H1 (cell line): Measurements from ENCODE around the gene PROSER1. TPM values are rescaled to one million over a fixed set of nuclear protein-coding genes. Genes with fewer than 3 reads are reported as not detected.

Source experiments
- CTCF ChIA-PET: fragments of 300-600 bp; sonication (Branson Sonifier 250); formaldehyde crosslinking; loops from one replicate; lab custom pipeline; 2021; ENCODE audit not compliant: partially characterized antibody; lab: Charles Lee
- POLR2A ChIA-PET: fragments of 300-600 bp; sonication (Branson Sonifier 250); formaldehyde crosslinking; loops from one replicate; lab custom pipeline; 2021; ENCODE audit warnings: inconsistent platforms; ENCODE audit not compliant: partially characterized antibody; lab: Charles Lee
- DNase-seq, 2 experiments: peaks; one replicate each; pipeline versions ENCODE4 v3.0.0 to v3.0.0-alpha.2; 2010 to 2022; ENCODE audit warnings: low spot score in 2 of 2, low read depth in 1 of 2, mixed read lengths in 1 of 2
- FAIRE-seq: peaks from 2 replicates; lab custom pipeline; 2011; peaks lifted over from hg19 to GRCh38; lab: Jason Lieb, UNC
- H2AFZ ChIP-seq: 2 replicates; pipeline ENCODE4 v1.8.1; 2012; ENCODE audit warnings: low read length, inconsistent platforms
- H2AK5ac ChIP-seq: 2 replicates; pipeline ENCODE4 v1.6.1; 2013; ENCODE audit warnings: low read depth, low read length
- H2BK120ac ChIP-seq: replicated peaks from 2 replicates; pipeline ENCODE3; 2013; ENCODE audit warnings: low read depth, low read length, inconsistent platforms
- H2BK12ac ChIP-seq: 2 replicates; pipeline ENCODE4 v1.6.1; 2013; ENCODE audit warnings: low read depth, low read length
- H2BK15ac ChIP-seq: 2 replicates; pipeline ENCODE4 v1.6.1; 2013; ENCODE audit warnings: low read length
- H2BK20ac ChIP-seq: 2 replicates; pipeline ENCODE4 v1.6.1; 2013; ENCODE audit warnings: low read length
- H2BK5ac ChIP-seq: 2 replicates; pipeline ENCODE4 v1.6.1; 2013; ENCODE audit warnings: low read depth, low read length
- H3K14ac ChIP-seq: 2 replicates; pipeline ENCODE4 v1.6.1; 2013; ENCODE audit warnings: inconsistent platforms; ENCODE audit not compliant: insufficient read length
- H3K18ac ChIP-seq: 2 replicates; pipeline ENCODE4 v1.6.1; 2013; ENCODE audit warnings: low read length; ENCODE audit errors: extremely low read depth
- H3K23ac ChIP-seq: 2 replicates; pipeline ENCODE4 v1.6.1; 2013; ENCODE audit warnings: inconsistent platforms; ENCODE audit not compliant: insufficient read length
- H3K23me2 ChIP-seq: 2 replicates; pipeline ENCODE4 v1.6.1; 2013; ENCODE audit warnings: low read depth, low read length
- H3K27ac ChIP-seq: 2 replicates; pipeline ENCODE4 v1.6.1; 2011; ENCODE audit warnings: low read depth, low read length, inconsistent platforms
- H3K27me3 ChIP-seq, 4 experiments: replicated peaks in 1 of 4; 1 replicate in 1 of 4; 2 replicates in 3 of 4; pipeline versions ENCODE4 v1.6.1 to v1.8.1; 2011 to 2013; ENCODE audit warnings: low read length in 3 of 4, mild to moderate bottlenecking in 3 of 4, inconsistent platforms in 2 of 4, mixed read lengths in 2 of 4, moderate library complexity in 1 of 4; ENCODE audit not compliant: control insufficient read depth in 3 of 4, insufficient read depth in 3 of 4; ENCODE audit errors: extremely low read depth in 1 of 4
- H3K36me3 ChIP-seq, 4 experiments: 2 replicates each; pipeline versions ENCODE4 v1.6.1 to v1.8.1; 2011 to 2013; ENCODE audit warnings: mild to moderate bottlenecking in 4 of 4, low read length in 3 of 4, moderate library complexity in 2 of 4, control low read depth in 1 of 4, inconsistent platforms in 1 of 4; ENCODE audit not compliant: insufficient read depth in 4 of 4, control insufficient read depth in 2 of 4
- H3K4ac ChIP-seq: replicated peaks from 2 replicates; pipeline ENCODE3; 2013; ENCODE audit warnings: low read length, low read depth, mixed read lengths, inconsistent platforms; ENCODE audit not compliant: insufficient read length
- H3K4me1 ChIP-seq, 4 experiments: replicated peaks in 1 of 4; 1 replicate in 1 of 4; 2 replicates in 3 of 4; pipeline versions ENCODE4 v1.6.1 to v1.8.1; 2011 to 2013; ENCODE audit warnings: low read length in 3 of 4, inconsistent platforms in 2 of 4, mixed read lengths in 1 of 4; ENCODE audit not compliant: insufficient read depth in 4 of 4, control insufficient read depth in 3 of 4
- H3K4me2 ChIP-seq, 2 experiments: 2 replicates each; pipeline versions ENCODE4 v1.6.1 to v1.8.1; 2011 to 2013; ENCODE audit warnings: low read depth in 2 of 2, low read length in 2 of 2, control low read depth in 1 of 2, inconsistent platforms in 1 of 2, mild to moderate bottlenecking in 1 of 2; ENCODE audit not compliant: insufficient read depth in 1 of 2
- H3K4me3 ChIP-seq, 4 experiments: fragments of 200-600, 300-600 bp in 1 of 4; sonication (generic), shearing (Covaris generic), sonication (Bioruptor Twin) in 1 of 4; 2 replicates each; pipeline versions ENCODE4 v1.5.1 to v1.8.1; 2011 to 2016; ENCODE audit warnings: low read length in 4 of 4, low read depth in 3 of 4, control low read depth in 2 of 4, inconsistent platforms in 2 of 4, mild to moderate bottlenecking in 2 of 4, mixed read lengths in 1 of 4, moderate library complexity in 1 of 4; ENCODE audit not compliant: insufficient read depth in 2 of 4; ENCODE audit errors: extremely low read depth in 1 of 4
- H3K56ac ChIP-seq: replicated peaks from 2 replicates; pipeline ENCODE3; 2013; ENCODE audit warnings: low read depth, mild to moderate bottlenecking, mixed read lengths, low read length, inconsistent platforms; ENCODE audit not compliant: insufficient read length
- H3K79me1 ChIP-seq: 2 replicates; pipeline ENCODE4 v1.6.1; 2013; ENCODE audit warnings: low read depth, low read length, control low read depth
- H3K79me2 ChIP-seq, 2 experiments: 2 replicates each; pipeline versions ENCODE4 v1.6.1 to v1.8.1; 2012 to 2013; ENCODE audit warnings: low read length in 2 of 2, mild to moderate bottlenecking in 2 of 2, inconsistent platforms in 1 of 2; ENCODE audit not compliant: insufficient read depth in 2 of 2, control insufficient read depth in 1 of 2
- H3K9ac ChIP-seq, 4 experiments: replicated peaks in 1 of 4; 1 replicate in 1 of 4; 2 replicates in 3 of 4; pipeline versions ENCODE4 v1.6.1 to v1.8.1; 2011 to 2013; ENCODE audit warnings: low read depth in 3 of 4, low read length in 3 of 4, control low read depth in 2 of 4, mild to moderate bottlenecking in 2 of 4, moderate library complexity in 2 of 4, inconsistent platforms in 1 of 4; ENCODE audit errors: extremely low read depth in 1 of 4
- H3K9me3 ChIP-seq, 2 experiments: 2 replicates each; pipeline versions ENCODE4 v1.6.1 to v1.8.1; 2012 to 2013; ENCODE audit warnings: mild to moderate bottlenecking in 2 of 2, moderate library complexity in 2 of 2, control low read depth in 1 of 2, inconsistent platforms in 1 of 2, low read depth in 1 of 2, low read length in 1 of 2, mixed read lengths in 1 of 2; ENCODE audit not compliant: insufficient read depth in 2 of 2
- H4K20me1 ChIP-seq, 2 experiments: replicated peaks in 1 of 2; 2 replicates each; pipeline versions ENCODE3 to v1.8.1; 2011 to 2013; ENCODE audit warnings: inconsistent platforms in 2 of 2, low read length in 2 of 2, mild to moderate bottlenecking in 1 of 2; ENCODE audit not compliant: insufficient read depth in 2 of 2, control insufficient read depth in 1 of 2
- H4K5ac ChIP-seq: 2 replicates; pipeline ENCODE4 v1.6.1; 2013; ENCODE audit warnings: low read length, low read depth, mixed read lengths, inconsistent platforms; ENCODE audit not compliant: insufficient read length
- H4K8ac ChIP-seq: 2 replicates; pipeline ENCODE4 v1.8.0; 2013; ENCODE audit warnings: mild to moderate bottlenecking, moderate library complexity, low read length, inconsistent platforms; ENCODE audit not compliant: insufficient read depth; ENCODE audit errors: extremely low read depth
- H4K91ac ChIP-seq: replicated peaks from 2 replicates; pipeline ENCODE3; 2013; ENCODE audit warnings: low read length, mixed read lengths, inconsistent platforms; ENCODE audit not compliant: insufficient read length
- CEBPB ChIP-seq: IDR thresholded peaks from 2 replicates; pipeline ENCODE4 v1.6.1; 2012; ENCODE audit warnings: low read depth, low read length
- CHD1 ChIP-seq: IDR thresholded peaks from 2 replicates; pipeline ENCODE4 v1.6.1; 2012; ENCODE audit warnings: low read depth, low read length, improper control_type of control experiment
- GABPA ChIP-seq: IDR thresholded peaks from 2 replicates; pipeline ENCODE4 v1.6.1; 2011; ENCODE audit warnings: mild to moderate bottlenecking, low read length, moderate library complexity, borderline replicate concordance; ENCODE audit not compliant: insufficient read depth
- JUND ChIP-seq: IDR thresholded peaks from 2 replicates; pipeline ENCODE4 v1.6.1; 2011; ENCODE audit warnings: mild to moderate bottlenecking, improper control_type of control experiment, low read length
- KDM1A ChIP-seq: fragments of 200-600, 300-600 bp; sonication (generic); IDR thresholded peaks from 2 replicates; pipeline ENCODE4 v1.7.1; 2016; ENCODE audit warnings: mild to moderate bottlenecking, low read length, borderline replicate concordance
- SIRT6 ChIP-seq: IDR thresholded peaks from one replicate; pipeline ENCODE4 v1.7.1; 2012; ENCODE audit warnings: low read length, inconsistent platforms
- SP4 ChIP-seq: IDR thresholded peaks from 2 replicates; pipeline ENCODE4 v1.6.1; 2012; ENCODE audit warnings: low read length, inconsistent platforms
- WGBS, 2 experiments: shearing (Covaris generic) in 1 of 2; methylation state at CpG; one replicate each; pipeline versions ENCODE4 v1.1.6 to v1.1.7; 2013 to 2015; ENCODE audit warnings: low lambda C conversion rate in 2 of 2, mixed read lengths in 2 of 2, inconsistent platforms in 1 of 2, low coverage in 1 of 2, missing lambda C conversion rate in 1 of 2; ENCODE audit not compliant: insufficient replicate concordance in 2 of 2, insufficient coverage in 1 of 2, insufficient read length in 1 of 2; ENCODE audit errors: extremely low coverage in 1 of 2, missing lambda C conversion rate in 1 of 2; 5-methylcytosine and 5-hydroxymethylcytosine counted together
- polyA plus RNA-seq, 7 experiments: library from polyadenylated mRNA; depleted of rRNA in 3 of 7; stranded (reverse) in 5 of 7; unstranded in 2 of 7; fragments of >200 nt in 5 of 7; fragments of 200-250 nt in 2 of 7; gene quantifications; 1 replicate in 5 of 7; 2 replicates in 1 of 7; 4 replicates in 1 of 7; pipeline versions ENCODE4 v1.2.1 to v1.2.3, GENCODE V29; 2011 to 2013; ENCODE audit warnings: missing spikeins in 2 of 7, mixed read lengths in 2 of 7
- total RNA-seq: library from RNA; stranded (reverse); fragmentation: NEBNext Ultra II Directional; extraction: Animal tissue kit (Norgen Biotek cat#: 25700); gene quantifications from 2 replicates; pipeline ENCODE4 v1.2.1, GENCODE V29; 2021

PROSER1 gene
- total and polyA plus RNA-seq, 2 of the 8 experiments (the other 6 are each of a cell fraction or from before 2014, with no cell fraction given), result 99.2 to 116 TPM

DNA sequence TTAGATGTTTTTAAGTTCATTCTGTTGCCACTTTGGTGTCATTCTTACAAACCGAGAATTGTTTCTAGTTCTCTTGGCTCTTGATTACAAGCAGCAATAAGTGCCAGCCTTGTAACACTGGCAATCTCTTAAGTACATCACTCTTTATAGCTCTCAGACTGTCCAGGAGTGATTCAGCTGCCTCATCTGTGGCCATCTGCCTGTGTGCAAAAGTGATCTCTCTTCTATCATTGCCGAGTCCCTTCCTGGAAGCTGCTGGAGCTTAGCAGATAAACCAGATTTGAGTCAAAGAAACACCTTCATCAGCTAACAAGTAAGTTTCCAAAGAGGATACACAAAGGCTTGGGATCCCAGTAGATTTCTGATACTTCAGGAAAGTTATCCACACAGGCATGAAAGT is 70.4 kb downstream of the PROSER1 start:
- H3K36me3 ChIP-seq, result no peaks in the 10 kb centered on the region
- POLR2A ChIA-PET, result no interaction called here

More for the DNA sequence above, 70.4 kb downstream of the PROSER1 start:
- no peaks in the 10 kb centered on the region for H3K79me2 ChIP-seq
- no peak overlapping the region for H3K18ac ChIP-seq
- no peak overlapping the region for H3K4me2 ChIP-seq
- H3K9me3 ChIP-seq, result no peaks in the 10 kb centered on the region
- H3K4ac ChIP-seq, result no peak overlapping the region
- DNase-seq, result no peak
- H2BK20ac ChIP-seq, result no peak overlapping the region
- H2BK15ac ChIP-seq, result no peak overlapping the region
- no peak overlapping the region for H2AFZ ChIP-seq
- no peak overlapping the region for H2BK12ac ChIP-seq
- no peaks in the 10 kb centered on the region for H4K20me1 ChIP-seq
- no peak overlapping the region for H2AK5ac ChIP-seq
- no peak overlapping the region for H4K5ac ChIP-seq
- H4K91ac ChIP-seq, result no peak overlapping the region
- no peak for FAIRE-seq
- H3K27ac ChIP-seq, result no peak overlapping the region
- H3K4me1 ChIP-seq, result peaks cover 0 to 16% (median 5%) of the 10 kb centered on the region in 4 experiments; a peak in 6 of 7 replicates
- H3K4me3 ChIP-seq, result no peak overlapping the region
- no peak overlapping the region for H3K56ac ChIP-seq
- H3K9ac ChIP-seq, result no peak overlapping the region
- H3K14ac ChIP-seq, result no peak overlapping the region
- H4K8ac ChIP-seq, result no peak overlapping the region
- no peak for TF ChIP-seq CHD1
- no peak for TF ChIP-seq KDM1A
- no peak for TF ChIP-seq CEBPB
- no peak for TF ChIP-seq JUND
- TF ChIP-seq GABPA, result no peak
- TF ChIP-seq SP4, result no peak
- TF ChIP-seq SIRT6, result no peak
- H3K23me2 ChIP-seq, result no peaks in the 10 kb centered on the region
- H2BK120ac ChIP-seq, result no peak overlapping the region
- no peaks in the 10 kb centered on the region for H3K79me1 ChIP-seq
- 90% methylated on average over 2 of the region's 2 CpGs; no CpG with 5 or more reads in 1 of the 2 experiments for WGBS, 2 experiments
- H2BK5ac ChIP-seq, result no peak overlapping the region
- H3K23ac ChIP-seq, result no peak overlapping the region
- CTCF ChIA-PET, result interaction anchor here (0.9 kb wide), 1 partner anchor 294 kb away, joined by 3 read pairs; no protein-coding TSS in a partner anchor
- H3K27me3 ChIP-seq, result no peaks in the 10 kb centered on the region
